Eye (tissue), 1 donor: ENCODE results near the gene CGNL1.

Experiments used
- DNase-seq: peaks from one replicate; pipeline ENCODE4 v3.0.0-alpha.2; 2015

Gene CGNL1

DNA sequence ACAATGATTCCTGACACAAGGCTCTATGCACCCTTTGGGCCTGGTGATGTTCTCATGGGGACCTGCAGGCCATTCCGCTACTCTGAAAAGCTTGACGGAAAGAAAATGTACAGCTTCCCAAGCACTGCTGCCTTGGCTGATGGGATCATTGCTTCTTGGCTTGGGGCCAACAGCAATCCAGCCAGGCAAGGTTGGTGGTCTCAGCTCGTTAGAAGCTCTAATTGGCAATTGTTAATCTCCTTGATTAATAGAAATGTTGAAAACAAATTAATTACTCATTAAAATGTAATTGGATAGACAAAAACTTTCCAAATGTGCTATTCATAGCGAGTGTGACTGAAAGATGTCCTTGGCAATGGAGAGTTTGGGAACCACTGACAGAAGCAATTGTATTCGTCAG lies 199.1 kb downstream of the CGNL1 start:
- DNase-seq: no peak

DNA sequence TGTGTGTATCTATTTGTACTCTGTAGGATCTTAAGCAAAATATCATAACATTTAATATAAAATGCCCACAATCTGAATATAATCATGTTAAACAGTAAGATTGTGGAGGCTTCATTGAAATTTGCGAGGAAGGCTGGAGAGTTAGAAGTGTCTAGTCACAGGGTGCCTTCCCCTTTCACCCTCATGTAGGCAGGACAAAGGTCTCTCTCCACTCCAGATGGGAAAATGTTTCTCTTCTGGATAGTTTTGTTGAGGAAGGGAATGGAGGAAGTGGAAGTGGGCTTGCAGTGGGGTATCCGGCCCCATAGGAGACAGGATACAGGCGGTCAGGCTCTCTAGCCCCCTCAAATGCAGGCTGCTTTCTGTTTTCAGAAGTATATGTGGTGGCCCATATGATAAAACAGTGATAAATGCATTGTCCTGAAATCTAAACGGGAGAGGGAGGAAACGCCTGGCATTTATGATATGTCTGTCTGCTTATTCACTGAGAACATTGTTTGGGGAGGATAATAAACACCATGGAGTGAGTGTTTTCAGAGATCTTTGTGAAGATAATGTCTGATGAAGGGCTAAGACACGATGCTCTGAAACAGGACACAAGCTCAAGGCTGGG lies 202.1 kb downstream of the CGNL1 start:
- DNase-seq: no peak

DNA sequence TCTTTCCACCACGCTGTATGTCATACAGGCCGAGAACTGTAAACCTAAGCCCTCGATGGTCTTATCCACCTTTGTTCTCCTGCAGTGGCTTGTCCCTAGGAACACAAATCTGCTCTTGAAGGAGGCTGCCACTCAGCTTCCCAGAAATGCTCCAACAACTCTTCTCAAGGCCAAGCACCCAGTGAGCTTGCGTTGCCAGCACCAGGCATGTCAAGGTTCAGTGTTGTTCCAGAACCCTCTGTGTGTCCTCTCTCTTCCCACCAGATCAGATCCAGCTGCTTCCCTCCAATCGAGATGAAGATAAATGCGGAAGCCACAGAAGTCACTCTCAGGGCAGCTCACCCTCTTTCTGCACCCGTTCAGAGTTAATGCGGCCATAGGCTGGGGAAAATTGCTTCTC lies 204.1 kb downstream of the CGNL1 start:
- DNase-seq: no peak

DNA sequence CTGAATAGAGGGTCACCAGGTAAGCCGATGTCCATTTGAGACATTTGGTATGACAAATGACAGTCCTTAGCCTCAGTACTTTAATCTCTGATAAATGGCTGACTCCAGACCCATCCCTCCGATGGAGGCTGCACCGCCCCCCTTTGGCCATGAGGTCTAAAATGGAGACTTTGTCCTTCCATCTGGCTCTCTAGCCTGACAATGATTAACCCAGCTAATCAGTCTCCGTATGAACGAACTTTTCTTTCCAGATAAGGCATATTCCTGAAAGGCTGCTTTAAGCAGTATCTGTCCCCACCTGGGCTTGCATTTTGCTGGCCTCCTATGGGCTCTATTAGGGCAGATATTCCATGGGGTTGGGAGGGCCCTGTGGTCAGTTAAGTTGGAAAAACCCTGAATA lies 204.6 kb downstream of the CGNL1 start:
- DNase-seq: no peak

DNA sequence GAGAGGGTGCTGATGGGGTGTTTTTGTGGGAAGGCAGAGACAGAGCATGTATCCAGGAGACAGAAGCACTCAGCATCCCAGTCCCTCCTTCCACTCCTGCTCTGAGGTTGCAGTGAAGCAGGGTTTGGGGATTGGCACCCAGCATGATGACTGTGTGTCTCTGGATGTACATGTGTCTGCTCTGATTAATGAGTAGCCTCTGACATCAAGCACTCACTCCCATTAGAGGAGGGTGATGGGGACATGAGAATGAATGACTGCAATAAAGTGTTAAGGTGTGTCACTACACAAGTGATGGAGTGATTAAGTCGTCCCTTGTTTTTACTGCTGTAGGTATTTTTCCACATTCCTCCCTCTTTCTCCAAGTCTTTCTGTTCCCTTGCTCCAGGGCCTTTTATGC lies 205.8 kb downstream of the CGNL1 start:
- no peak for DNase-seq

DNA sequence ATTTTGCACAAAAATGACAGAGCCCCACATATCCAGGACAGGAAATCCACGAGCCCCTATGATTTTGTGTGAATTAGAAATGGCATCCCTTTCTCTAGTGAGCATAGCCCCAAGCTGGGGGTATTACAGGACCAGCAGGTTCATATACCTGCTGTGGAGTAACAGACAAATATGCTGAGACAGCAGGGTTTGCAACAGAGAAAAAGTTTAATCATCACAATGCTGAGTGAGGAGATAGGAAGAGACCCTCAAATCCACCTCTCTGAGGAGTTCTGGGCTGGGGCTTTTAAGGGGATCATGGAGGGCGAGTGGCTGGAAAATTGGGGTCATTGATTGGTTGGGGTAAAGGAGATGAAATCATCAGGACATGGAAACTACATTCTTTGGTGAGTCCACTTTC lies 207.0 kb downstream of the CGNL1 start:
- no peak for DNase-seq

DNA sequence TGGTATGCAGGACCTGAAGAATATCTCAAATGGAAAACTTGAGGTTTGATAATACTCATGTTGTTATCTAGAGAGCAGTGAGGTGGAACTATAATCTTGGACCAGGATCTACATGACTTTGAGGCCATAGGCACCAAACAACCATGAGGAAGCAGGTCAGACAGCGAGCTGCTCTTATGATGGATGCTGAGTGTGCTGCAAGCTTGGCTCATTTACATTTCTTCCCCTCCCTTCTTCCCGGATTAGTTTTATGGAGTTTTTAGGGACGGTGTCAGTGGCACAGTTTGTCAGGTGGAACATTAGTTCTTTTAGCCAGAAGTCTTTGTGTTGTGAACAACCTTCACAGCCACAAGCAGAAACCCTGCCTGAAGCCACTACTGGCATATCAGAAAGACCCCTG lies 207.4 kb downstream of the CGNL1 start:
- DNase-seq: no peak

DNA sequence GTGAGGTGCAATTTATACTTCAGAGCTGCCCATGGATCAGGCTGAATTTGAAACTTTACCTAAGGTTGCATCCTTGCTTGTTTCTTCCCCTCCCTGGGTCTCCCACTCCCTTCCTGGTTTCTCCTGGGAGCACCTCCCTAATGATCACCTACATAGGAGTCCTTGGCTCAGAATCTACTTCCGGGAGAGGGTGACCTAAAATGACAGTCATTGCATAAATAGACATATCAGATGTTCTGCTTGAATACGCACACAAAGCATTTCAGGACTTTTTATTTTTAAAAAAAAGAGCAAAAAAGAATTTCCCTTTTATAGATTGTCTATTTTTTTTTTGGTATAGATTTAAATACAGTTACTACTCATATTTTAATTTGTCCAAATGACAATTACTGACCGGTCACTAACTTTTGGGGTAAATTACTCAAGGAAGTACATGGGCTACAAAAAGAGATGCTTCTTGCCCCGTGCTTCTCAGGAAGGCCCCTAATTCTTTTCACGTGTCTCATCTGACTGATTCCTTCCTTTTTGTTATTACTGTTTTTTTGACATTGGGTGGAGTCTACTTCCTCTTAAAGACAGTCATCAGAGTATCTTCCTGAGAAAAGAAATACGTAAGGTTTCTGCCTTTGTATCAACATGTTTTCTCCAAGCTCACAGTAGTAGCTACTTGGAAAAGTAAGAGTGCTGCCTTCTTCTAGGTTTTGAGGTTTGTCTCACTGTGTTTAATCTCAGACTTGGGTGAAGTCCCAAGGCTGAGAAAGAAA lies 210.5 kb downstream of the CGNL1 start:
- no peak for DNase-seq

DNA sequence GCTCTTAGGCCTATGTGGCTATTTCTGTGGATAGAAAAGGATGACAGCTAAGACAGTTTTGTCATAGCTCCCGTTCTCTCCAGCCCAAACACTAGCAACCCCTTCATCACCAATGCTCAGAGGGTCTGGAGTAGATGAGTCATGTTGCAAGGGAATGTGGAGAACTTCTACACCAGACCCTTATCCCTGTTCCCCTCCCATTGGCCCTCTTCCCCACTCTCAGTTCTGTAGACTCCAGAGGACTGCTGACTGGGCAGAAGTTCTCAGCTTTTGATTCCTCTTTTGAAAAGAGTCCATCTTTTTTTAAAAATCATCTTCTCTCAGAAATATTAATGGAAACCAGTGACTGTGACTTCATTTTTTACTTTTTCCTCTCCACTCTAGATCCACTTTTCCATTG lies 213.0 kb downstream of the CGNL1 start:
- DNase-seq: no peak

DNA sequence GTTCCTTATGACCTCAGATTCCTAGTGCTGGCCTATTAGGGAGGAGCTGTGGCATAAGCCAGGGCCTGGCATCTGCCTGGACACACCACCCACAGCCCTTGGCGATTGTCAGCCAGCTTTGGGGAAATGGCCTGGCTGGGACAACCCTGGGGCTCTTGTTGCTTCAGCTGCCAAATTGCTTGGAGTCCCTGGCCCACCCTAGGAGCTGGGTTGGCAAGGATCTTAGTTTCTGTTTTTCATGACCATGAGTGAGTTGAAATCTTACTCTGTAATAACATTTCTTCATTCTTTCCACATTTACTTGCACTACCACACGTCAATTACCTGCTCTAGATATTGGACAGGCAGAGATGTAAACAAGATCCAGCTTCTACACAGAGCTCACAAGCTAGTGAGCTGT lies 213.4 kb downstream of the CGNL1 start:
- peak; percentile 15 for DNase-seq

DNA sequence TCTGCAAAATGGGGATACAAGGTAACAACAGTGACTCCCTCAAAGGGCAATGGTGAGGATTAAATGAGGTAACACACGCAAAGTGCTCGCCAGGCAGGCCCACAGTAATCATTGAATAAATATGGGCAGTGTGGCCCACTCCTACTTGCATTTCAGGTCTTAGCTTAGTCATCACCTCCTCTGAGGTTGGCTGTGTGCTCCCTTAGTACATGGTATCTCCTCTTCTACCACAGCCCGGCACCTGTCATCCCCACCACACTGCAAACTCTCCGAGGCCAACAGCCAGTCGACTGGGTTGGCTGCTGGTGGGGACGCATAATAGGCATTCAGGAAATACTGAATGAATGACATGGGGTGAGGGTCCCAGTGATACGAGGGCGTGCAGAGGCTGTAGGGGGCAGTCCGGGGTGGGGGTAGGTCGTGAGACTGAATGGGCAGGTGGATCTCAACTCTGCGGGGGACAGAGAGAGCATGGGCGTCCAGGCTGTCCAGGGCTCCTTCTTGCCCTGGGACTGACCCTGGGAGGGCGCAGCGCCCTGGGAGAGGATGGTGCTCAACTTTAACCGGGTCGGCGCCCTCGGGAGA lies 215.0 kb downstream of the CGNL1 start:
- peak; percentile 9 for DNase-seq

DNA sequence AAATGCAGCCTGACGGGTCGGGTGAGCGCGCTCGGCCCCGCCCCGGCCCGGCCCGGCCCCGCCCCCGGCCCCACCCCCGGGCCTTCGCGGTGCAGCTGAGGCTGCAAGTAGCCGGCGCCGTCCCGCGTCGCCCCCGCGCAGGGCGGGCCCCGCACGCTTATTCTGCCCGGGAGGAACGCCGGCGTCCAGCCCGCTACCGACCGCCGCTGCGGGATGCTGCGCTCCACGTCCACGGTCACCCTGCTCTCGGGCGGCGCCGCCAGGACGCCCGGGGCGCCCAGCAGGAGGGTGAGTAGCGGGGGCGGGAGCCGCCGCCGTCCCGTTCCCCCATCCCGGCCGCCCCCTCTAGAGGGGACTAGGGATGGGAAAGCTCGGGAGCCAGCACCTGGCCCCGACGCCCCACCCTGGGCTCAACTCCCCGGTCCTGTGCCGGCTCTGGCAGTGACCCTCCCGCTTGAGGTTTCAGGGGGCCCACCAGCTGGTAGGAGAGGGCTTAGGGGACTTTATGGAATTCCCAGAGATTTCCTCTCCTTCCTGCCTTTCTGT lies 215.6 kb downstream of the CGNL1 start, which contains the start of gene MYZAP:
TSS of gene MYZAP (plus strand) at position 83 of the 546 bp plus-strand sequence. CDS start at position 214, 131 bp downstream.
- DNase-seq: peak; percentile 45

DNA sequence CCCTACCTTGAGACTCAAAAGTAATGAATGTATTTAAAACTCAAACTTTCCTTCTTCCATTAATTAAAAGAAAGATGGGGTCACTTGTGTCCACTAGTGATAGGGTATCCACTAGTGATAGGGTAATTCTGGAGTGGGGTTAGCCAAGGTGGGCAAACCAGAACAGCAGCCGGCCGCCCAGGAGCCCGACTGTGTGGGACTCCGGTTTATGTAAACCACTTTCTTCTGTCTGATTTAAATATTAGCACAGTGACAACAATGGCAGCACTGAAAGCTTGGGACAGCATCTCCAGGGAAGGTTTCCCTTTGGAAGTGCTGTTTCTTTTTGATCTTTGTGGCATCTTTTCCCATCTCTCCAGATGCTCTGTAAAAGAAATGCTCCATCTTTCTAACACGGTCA lies 216.1 kb downstream of the CGNL1 start:
- DNase-seq: no peak

DNA sequence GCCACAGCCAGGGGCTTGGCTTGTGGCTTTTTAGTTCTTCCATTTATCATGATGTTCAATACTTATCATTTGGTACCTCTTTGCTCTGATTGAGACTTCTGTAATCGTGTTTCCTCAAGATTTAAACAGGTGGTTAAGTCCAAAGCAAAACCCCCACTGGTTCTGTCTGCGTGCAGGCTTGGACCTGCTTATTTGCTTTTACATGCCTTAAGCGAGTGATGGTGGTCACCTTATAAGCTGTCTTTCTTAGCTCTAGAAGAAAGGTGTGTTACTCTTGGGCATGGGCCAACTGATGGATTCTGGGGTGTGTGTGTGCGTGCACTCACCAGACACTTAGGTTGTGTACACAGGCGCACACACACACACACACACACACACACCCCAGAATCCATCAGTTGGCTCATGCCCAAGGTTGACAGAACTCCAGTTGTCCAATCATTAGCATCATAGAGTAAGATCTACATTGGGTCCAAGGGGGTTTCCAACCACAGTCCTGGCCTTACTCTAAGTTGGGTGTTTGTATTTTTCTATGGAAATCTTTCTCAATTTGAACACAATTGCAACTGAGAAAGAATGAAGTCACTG lies 216.6 kb downstream of the CGNL1 start:
- no peak for DNase-seq

DNA sequence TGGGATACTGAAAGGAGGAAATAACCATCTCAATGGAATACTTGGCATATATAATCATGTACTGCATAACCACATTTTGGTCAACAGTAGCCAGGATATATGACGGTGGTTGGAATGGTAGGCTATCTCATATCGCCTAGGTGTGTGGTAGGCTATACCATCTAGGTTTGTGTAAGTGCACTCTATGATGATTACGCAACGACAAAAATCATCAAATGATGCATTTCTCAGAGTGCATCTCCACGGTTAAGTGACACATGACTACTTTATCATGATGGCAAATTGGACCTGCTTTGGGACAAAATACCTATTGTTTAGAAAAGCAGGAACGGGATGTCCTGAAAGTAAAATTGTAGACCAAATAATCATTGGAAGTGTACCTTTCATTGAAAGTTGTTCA lies 218.2 kb downstream of the CGNL1 start:
- DNase-seq: no peak

DNA sequence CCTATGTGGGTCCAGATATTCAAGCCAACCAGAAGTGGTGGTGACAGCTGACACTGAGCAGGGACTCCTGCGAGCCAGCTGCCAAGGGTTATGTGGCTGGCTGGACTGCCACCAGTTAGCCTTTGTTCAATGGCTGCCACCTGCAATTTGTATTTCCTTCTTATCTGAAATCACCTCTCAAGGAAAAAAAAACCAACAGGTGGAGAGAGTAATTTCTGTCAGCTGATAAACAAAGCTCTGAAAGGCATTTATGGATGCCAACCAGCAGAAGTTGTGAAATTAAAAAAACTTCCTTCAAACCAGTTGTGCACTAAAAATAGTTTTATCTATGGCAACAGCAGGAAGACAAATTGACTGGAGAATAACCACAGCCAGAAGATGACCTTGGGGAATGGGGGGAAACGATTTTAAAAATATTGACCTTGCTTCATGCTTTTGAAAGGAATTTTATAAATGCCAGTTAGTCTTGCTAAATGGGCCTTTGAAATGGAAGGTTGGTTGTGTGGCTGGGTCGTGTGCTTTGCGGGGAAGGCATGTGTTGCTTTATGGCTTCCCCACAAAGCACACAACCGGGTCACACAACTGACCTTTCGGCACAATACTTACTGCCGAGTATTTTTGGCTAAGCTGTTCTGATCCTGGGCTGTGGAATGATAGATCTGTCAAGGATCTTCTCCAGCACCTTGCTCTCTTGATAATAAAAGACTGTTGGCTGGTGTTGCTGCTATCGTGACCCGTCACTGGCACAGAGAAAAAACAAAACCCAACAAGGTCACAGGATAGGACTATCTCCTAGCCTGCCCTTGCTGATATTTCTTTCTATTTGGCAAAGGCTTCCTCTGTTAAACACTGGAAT lies 218.9 kb downstream of the CGNL1 start:
- DNase-seq: no peak

DNA sequence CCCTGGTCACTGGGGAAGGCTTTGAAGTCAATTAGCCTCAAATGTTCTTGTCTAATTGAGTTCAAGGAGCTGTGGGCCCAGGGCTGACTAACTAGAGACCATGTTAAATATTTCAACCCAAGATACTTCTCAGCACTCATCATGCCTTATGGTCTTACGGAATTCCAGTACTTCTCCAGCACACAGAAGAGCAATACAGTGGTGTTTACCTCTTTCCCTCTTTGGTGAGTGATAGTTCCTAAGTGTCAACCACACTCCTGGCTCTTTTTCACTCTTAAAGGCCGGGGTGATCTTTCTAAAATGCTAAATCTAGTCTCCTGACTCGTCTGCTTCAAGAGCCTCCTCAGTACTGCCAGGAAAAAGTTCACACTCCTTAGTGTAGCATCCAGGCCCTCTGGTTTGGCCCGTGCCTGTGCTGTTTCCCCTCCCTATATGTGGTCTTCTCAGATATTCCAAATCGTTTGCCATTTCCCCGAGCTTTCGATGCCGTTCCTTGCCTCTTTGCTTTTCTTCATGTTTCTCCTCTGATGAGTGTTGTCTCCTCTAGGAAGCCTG lies 220.1 kb downstream of the CGNL1 start:
- no peak for DNase-seq

DNA sequence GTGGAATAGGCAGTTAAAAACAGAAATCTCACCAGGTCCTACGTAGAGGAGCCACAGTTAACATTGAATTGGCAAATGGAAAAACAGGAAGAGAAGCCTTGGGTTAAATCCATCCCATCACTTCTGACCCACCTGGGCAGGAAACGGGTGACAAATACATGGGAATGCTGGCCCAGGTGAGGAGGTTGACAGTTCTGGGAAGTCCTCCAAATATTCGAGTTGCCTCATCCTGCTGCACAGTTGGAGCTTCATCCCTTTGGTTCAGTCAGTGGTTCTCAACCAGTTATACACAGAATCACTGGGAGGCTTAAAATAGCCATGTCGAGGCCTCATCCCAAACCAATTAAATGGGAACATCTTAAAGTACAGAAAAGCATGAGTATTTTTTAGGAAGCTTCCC lies 220.7 kb downstream of the CGNL1 start:
- no peak for DNase-seq

DNA sequence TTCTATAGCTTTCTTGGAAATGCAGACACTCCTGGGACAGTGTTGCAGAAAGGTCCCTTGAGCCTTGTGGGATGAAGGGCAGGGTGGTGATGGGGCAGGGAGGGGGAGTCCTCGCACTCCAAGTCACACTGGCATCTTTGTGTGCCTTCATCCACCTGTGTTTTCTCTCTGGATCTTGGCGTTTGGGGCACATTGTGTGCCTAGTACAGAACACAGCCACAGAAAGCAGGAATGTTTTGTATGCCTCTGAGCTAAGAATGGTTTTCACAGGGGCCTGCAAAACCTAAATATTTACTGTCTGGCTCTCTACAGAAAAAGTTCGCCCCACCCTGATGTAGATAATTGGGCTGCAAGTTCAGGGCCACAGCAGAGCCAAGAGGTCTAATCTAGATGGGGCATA lies 221.1 kb downstream of the CGNL1 start:
- DNase-seq: no peak

DNA sequence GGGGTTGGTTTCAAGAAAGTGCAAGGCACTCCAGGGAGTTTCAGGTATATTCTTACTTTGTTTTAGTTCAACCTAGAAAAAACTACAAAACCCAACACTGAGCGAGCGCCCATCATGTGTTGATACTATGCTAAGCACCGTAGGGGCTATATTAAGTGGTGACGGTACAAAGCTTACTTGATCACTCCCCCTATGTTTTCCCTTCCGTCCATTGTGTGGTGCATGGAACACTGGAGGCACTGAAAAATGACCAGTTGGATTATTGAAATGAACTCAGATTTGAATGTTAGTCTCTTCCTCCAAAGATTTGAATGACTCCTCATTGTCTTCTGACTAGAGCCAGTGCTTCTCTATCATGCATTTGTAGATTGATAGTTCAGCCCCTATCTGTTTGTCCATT lies 222.0 kb downstream of the CGNL1 start:
- no peak for DNase-seq

DNA sequence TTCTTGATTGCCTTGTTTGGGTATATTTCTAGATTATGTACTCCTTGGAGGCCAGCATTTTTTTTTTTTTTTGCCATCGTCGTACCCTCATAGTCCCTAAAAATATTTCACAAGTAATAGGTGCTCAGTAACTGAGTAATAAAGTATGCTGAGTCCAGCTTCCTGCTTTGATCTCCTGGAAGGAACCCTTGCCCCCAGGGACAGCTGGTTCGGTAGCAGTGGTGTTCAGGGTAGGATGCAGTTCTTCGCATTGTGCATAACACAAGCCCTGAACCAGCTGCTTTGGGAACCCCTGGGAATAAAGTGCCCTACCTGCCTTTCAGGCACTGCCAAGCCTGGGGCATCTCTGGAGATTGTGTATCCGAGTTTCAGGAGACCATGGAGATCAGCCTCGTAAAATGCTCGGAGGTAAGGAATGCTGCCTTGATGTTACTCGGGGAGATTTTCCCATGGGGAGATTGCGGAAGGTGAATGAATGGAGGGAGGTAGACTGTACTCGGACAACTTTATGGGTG lies 223.0 kb downstream of the CGNL1 start:
- no peak for DNase-seq

DNA sequence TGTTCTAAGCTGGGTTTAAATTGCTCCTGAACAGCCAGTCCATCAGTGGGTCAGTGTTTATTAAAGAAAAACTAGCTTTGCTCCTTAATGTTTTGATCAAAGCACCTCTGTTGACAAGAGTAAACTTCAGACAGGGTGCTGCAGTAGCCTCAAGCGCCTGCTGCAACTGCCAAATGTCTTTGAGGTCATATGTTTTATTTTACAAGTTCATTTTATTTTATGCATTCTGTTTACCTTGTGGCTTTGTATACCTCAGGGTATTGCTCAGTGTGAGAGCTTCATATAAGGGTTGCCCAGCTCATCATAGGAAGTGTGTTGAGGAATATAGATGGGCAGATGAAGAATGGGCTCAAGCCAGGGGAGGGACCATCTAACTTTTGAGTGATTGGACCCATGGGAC lies 223.9 kb downstream of the CGNL1 start:
- DNase-seq: no peak
